Endothelial cell of umbilical vein (primary cell): Measurements from ENCODE around the gene RAP1GAP.

ENCODE experiments used
- EZH2 ChIP-seq: IDR thresholded peaks from 2 replicates; pipeline ENCODE4 v1.6.1; 2012; ENCODE audit warnings: borderline replicate concordance, low read depth, mild to moderate bottlenecking, moderate library complexity, low read length, inconsistent platforms; ENCODE audit not compliant: severe bottlenecking
- FOS ChIP-seq: IDR thresholded peaks from 2 replicates; pipeline ENCODE4 v1.6.1; 2011; ENCODE audit warnings: mild to moderate bottlenecking, low read length, moderate library complexity, borderline replicate concordance; ENCODE audit not compliant: insufficient read depth
- GATA2 ChIP-seq: IDR thresholded peaks from 2 replicates; pipeline ENCODE4 v1.7.0; 2011; ENCODE audit warnings: low read depth, mild to moderate bottlenecking, moderate library complexity, mixed read lengths, low read length; ENCODE audit not compliant: insufficient read length, insufficient read depth
- JUN ChIP-seq: IDR thresholded peaks from 2 replicates; pipeline ENCODE4 v1.6.1; 2011; ENCODE audit warnings: borderline replicate concordance, low read depth; ENCODE audit not compliant: insufficient read length, insufficient read depth
- MYC ChIP-seq: IDR thresholded peaks from one replicate; pipeline ENCODE4 v1.6.1; 2011; ENCODE audit warnings: mild to moderate bottlenecking, low read depth, low read length
- POLR2A ChIP-seq: IDR thresholded peaks from 2 replicates; pipeline ENCODE4 v1.6.1; 2012; ENCODE audit warnings: low read depth, mild to moderate bottlenecking, control low read depth, low read length
- POLR2AphosphoS5 ChIP-seq: IDR thresholded peaks from 2 replicates; pipeline ENCODE4 v1.6.1; 2012; ENCODE audit warnings: low read depth, mild to moderate bottlenecking, control low read depth, low read length, moderate library complexity; ENCODE audit not compliant: insufficient read depth
- TF ChIP-seq, protein P1 (sequence below), 2 donors: IDR thresholded peaks; 1 replicate in 1 of 2; 2 replicates in 1 of 2; pipeline ENCODE4 v1.5.1; 2011; ENCODE audit warnings: low read length in 2 of 2, mild to moderate bottlenecking in 2 of 2, moderate library complexity in 2 of 2, control low read depth in 1 of 2, inconsistent platforms in 1 of 2, low read depth in 1 of 2; ENCODE audit not compliant: insufficient read depth in 1 of 2; ENCODE audit errors: extremely low read depth in 1 of 2
- TF ChIP-seq, protein P2 (sequence below): IDR thresholded peaks from 2 replicates; pipeline ENCODE4 v1.6.1; 2011; ENCODE audit not compliant: insufficient read depth, insufficient read length

DNA sequence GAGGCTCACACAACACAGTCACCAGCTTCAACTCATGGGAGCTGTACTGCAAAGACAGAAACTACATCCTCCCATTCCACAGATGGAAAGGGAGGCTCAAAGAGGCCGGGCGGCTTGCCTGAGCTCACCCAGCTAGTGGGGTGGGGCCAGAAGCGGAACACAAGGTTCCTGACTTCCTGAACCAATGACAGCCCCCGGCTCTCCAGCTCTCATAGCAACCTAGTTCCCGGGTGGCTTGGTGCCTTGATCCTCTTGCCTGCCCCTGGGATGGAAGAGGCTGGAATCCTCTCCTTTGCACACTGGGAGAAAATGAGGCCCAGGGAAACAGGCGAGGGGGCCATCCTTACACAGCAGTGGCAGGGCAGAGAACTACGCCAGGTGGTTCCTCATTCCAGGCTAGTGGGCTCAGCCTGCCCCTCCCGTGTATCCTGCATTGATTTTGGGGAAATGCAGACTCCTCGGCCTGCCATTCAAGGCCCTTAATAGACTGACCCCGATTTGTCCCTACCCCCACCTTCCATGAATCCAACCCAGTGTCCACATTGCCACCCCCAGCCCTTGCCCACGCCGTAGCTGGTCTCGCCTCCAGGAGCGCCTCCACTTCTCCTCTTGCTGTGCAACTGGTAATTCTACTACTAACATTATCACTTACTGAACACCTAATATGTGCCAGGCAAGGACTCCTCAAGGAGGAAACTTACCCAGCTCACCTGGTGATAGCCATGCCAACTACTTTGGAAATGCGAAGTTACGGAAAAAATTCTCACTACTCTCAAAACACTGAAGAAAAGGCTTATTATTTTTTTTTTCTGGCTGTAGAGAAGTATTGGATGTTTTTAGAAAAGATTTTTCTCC is 5.0 kb downstream of the RAP1GAP start:
- TF ChIP-seq, protein P1, sequence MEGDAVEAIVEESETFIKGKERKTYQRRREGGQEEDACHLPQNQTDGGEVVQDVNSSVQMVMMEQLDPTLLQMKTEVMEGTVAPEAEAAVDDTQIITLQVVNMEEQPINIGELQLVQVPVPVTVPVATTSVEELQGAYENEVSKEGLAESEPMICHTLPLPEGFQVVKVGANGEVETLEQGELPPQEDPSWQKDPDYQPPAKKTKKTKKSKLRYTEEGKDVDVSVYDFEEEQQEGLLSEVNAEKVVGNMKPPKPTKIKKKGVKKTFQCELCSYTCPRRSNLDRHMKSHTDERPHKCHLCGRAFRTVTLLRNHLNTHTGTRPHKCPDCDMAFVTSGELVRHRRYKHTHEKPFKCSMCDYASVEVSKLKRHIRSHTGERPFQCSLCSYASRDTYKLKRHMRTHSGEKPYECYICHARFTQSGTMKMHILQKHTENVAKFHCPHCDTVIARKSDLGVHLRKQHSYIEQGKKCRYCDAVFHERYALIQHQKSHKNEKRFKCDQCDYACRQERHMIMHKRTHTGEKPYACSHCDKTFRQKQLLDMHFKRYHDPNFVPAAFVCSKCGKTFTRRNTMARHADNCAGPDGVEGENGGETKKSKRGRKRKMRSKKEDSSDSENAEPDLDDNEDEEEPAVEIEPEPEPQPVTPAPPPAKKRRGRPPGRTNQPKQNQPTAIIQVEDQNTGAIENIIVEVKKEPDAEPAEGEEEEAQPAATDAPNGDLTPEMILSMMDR (IDR thresholded peaks at IDR 0.05; ENCODE audit: extremely low read depth in 1 of 2, insufficient read depth in 1 of 2, low read depth in 1 of 2, low read length in 2 of 2) = no peak
- no peak for TF ChIP-seq EZH2
- no peak for TF ChIP-seq POLR2AphosphoS5
- no peak for TF ChIP-seq POLR2A
- TF ChIP-seq MYC = no peak
- TF ChIP-seq, protein P2, sequence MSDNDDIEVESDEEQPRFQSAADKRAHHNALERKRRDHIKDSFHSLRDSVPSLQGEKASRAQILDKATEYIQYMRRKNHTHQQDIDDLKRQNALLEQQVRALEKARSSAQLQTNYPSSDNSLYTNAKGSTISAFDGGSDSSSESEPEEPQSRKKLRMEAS = no peak
- no peak for TF ChIP-seq FOS
- TF ChIP-seq JUN = no peak
- no peak for TF ChIP-seq GATA2
